Esophagus muscularis mucosa (tissue), 4 donors: ENCODE data around the gene AHNAK2. TPM values are rescaled to one million over a fixed set of nuclear protein-coding genes. Genes with fewer than 3 reads are reported as not detected.
"Not testable (repeated sequence)": the region's sequence is repeated elsewhere in the genome, so short reads cannot be mapped to it uniquely, and the experiment has no call there.

ENCODE experiments used
- DNase-seq: peaks from one replicate; pipeline ENCODE4 v3.0.0-alpha.2; 2017; ENCODE audit errors: extremely low spot score
- H3K27ac ChIP-seq, 4 donors: fragments of 200-600 bp; sonication (generic); replicated peaks in 1 of 4; 1 replicate in 3 of 4; 2 replicates in 1 of 4; pipeline ENCODE4 v1.5.1; 2016 to 2019; ENCODE audit warnings: mild to moderate bottlenecking in 1 of 4
- H3K27me3 ChIP-seq, 4 donors: fragments of 200-600 bp; sonication (generic); one replicate each; pipeline versions ENCODE4 v1.5.1 to v1.6.0; 2016 to 2019
- H3K36me3 ChIP-seq, 4 donors: fragments of 200-600 bp; sonication (generic); one replicate each; pipeline ENCODE4 v1.5.1; 2016 to 2019
- H3K4me1 ChIP-seq, 4 donors: fragments of 200-600 bp; sonication (generic); one replicate each; pipeline ENCODE4 v1.5.1; 2016 to 2019
- H3K4me3 ChIP-seq, 4 donors: fragments of 200-600 bp; sonication (generic); 1 replicate in 2 of 4; 2 replicates in 2 of 4; pipeline ENCODE4 v1.5.1; 2016 to 2019; ENCODE audit warnings: mild to moderate bottlenecking in 4 of 4, moderate library complexity in 1 of 4
- H3K9me3 ChIP-seq, 4 donors: fragments of 200-600 bp; sonication (generic); 1 replicate in 3 of 4; 2 replicates in 1 of 4; pipeline ENCODE4 v1.5.1; 2016 to 2019
- EP300 ChIP-seq: sonication (generic); formaldehyde crosslinking; IDR thresholded peaks from one replicate; pipeline ENCODE4 v1.6.1; 2017; ENCODE audit warnings: antibody characterized with exemption
- POLR2A ChIP-seq: fragments of 450-650 bp; IDR thresholded peaks from one replicate; pipeline ENCODE4 v1.6.1; 2017; ENCODE audit warnings: antibody characterized with exemption, moderate library complexity, mild to moderate bottlenecking, low read depth
- POLR2AphosphoS5 ChIP-seq, 2 donors: sonication (generic); formaldehyde crosslinking; IDR thresholded peaks; one replicate each; pipeline ENCODE4 v1.6.1; 2017; ENCODE audit warnings: antibody characterized with exemption in 2 of 2
- WGBS: methylation state at CpG from one replicate; pipeline ENCODE4 v1.1.5; 2018; 5-methylcytosine and 5-hydroxymethylcytosine counted together
- intact Hi-C: fragments of 100-400 bp; cut with DNase I; formaldehyde crosslinking; loops from one replicate; pipeline ENCODE4 v1.15.1; 2023
- total RNA-seq, 4 donors: library from RNA; depleted of rRNA; stranded (reverse); fragments of >200 nt; gene quantifications; one replicate each; pipeline versions ENCODE4 v1.1.0 to v1.2.1, GENCODE V29; 2016
- TF ChIP-seq, protein P1 (sequence below), 3 experiments: fragments of 200-600 bp in 2 of 3; fragments of 450-650 bp in 1 of 3; sonication (generic) in 2 of 3; IDR thresholded peaks; one replicate each; pipeline ENCODE4 v1.5.1; 2017 to 2019; ENCODE audit warnings: antibody characterized with exemption in 3 of 3, mild to moderate bottlenecking in 2 of 3, moderate library complexity in 1 of 3

The AHNAK2 gene
- total RNA-seq, 4 donors from 2014 or later: 95.3 to 277 (median 195) TPM

DNA sequence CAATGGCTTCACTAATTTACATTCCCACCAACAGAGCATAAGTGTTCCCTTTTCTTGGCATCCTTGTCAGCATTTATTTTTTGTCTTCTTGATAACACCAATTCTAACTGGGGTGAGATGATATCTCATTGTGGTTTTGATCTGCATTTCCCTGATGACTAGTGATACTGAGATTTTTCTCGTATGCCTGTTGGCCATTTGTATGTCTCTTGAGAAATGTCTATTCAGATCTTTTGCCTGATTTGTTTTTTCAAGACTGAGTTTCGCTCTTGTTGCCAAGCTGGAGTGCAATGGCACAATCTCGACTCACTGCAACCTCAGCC is 58.2 kb downstream of the AHNAK2 start:
- Histone ChIP-seq H3K27me3 (no peaks in the 10 kb centered on the region), H3K27ac (no peak overlapping the region), H3K4me3 (no peak overlapping the region), H3K9me3 (peaks cover 0 to 7% (median 6%) of the 10 kb centered on the region in 4 donors), H3K36me3 (no peaks in the 10 kb centered on the region), H3K4me1 (peaks cover 0 to 2% (median 0%) of the 10 kb centered on the region in 4 donors)
- WGBS: 65% methylated on average over 3 of the region's 3 CpGs
- TF ChIP-seq, protein P1, sequence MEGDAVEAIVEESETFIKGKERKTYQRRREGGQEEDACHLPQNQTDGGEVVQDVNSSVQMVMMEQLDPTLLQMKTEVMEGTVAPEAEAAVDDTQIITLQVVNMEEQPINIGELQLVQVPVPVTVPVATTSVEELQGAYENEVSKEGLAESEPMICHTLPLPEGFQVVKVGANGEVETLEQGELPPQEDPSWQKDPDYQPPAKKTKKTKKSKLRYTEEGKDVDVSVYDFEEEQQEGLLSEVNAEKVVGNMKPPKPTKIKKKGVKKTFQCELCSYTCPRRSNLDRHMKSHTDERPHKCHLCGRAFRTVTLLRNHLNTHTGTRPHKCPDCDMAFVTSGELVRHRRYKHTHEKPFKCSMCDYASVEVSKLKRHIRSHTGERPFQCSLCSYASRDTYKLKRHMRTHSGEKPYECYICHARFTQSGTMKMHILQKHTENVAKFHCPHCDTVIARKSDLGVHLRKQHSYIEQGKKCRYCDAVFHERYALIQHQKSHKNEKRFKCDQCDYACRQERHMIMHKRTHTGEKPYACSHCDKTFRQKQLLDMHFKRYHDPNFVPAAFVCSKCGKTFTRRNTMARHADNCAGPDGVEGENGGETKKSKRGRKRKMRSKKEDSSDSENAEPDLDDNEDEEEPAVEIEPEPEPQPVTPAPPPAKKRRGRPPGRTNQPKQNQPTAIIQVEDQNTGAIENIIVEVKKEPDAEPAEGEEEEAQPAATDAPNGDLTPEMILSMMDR (IDR thresholded peaks at IDR 0.05): no peak
- TF ChIP-seq EP300 (no peak), POLR2A (no peak), POLR2AphosphoS5 (IDR thresholded peaks at IDR 0.05) (no peak)
- intact Hi-C loops: no loop called here
- DNase-seq: no peak

DNA sequence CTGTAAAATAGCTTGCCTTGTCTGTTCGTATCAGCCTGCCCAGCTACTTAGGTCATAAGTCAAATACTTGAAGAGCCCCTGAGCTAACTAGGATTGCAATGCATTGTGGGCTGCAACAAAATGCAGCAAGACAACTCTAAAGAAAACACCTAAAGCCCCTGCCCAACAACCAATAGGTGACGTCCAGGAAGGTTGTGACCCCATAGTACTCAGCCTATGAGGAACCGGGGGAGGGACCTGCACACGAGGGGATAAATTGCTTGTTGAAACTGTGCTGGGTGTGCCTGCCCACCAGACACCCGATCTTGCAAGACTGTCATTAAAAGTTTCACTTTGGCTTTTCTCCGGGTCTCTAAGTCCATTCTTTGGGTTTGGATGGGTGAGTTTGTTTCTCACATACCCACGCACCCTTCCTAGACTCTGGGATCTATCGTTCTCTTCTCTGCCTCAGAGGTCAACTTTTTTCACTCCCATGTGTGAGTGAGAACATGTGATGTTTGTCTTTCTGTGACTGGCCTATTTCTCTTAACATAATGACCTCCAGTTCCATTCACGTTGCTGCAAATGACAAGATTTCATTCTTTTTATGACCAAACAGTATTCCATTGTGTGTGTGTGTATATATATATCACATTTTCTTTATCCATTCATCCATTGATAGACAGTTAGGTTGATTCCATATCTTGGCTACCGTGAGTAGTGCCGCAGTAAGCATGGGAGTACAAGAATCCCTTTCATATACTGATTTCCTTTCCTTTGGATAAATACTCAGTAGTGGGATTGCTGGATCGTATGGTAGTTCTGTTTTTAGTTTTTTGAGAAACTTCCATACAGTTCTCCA is 58.8 kb downstream of the AHNAK2 start:
- DNase-seq, H3K4me3 ChIP-seq, H3K27me3 ChIP-seq, H3K36me3 ChIP-seq, H3K4me1 ChIP-seq, intact Hi-C loops, H3K9me3 ChIP-seq, H3K27ac ChIP-seq: not testable (repeated sequence)
- 79% methylated on average over 12 of the region's 12 CpGs for WGBS

DNA sequence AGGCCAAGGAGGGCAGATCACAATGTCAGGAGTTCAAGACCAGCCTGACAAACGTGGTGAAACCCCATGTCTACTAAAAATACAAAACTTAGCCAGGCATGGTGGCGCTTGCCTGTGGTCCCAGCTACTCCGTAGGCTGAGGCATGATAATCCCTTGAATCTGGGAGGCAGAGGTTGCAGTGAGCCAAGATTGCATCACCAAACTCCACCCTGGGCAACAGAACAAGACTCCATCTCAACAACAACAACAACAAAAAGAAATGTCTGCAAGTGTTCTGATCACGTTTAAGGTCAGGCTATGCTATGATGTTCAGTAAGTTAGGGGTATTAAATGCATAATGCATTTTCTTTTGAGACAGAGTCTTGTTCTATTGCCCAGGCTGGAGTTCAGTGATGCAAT is 60.2 kb downstream of the AHNAK2 start:
- WGBS: 69% methylated on average over 2 of the region's 4 CpGs
- no peak overlapping the region for H3K27ac ChIP-seq
- H3K36me3 ChIP-seq: no peaks in the 10 kb centered on the region
- H3K27me3 ChIP-seq: no peaks in the 10 kb centered on the region
- intact Hi-C loops: no loop called here
- H3K4me3 ChIP-seq: no peak overlapping the region
- TF ChIP-seq POLR2AphosphoS5 (IDR thresholded peaks at IDR 0.05) (no peak), EP300 (no peak), POLR2A (no peak)
- TF ChIP-seq, protein P1 (IDR thresholded peaks at IDR 0.05): no peak
- no peaks in the 10 kb centered on the region for H3K9me3 ChIP-seq
- no peaks in the 10 kb centered on the region for H3K4me1 ChIP-seq
- no peak for DNase-seq

DNA sequence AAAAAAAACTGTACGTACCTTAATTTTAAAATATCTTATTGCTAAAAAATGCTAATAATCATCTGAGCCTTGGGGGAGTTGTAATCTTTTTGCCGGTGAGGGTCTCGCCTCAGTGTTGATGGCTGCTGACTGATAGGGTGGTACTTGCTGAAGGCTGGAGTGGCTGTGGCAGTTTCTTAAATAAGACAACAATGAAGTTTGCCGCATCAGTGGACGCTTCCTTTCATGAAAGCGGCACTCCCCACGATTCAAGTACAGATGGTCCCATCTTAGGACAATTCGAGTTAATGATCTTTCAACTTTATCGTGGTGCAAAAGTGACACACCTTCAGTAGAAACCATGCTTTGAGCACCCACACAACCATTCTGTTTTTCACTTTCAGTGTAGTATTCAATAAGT is 61.1 kb downstream of the AHNAK2 start:
- DNase-seq: no peak
- no peak overlapping the region for H3K27ac ChIP-seq
- TF ChIP-seq EP300 (no peak), POLR2AphosphoS5 (IDR thresholded peaks at IDR 0.05) (no peak), POLR2A (no peak)
- TF ChIP-seq, protein P1 (IDR thresholded peaks at IDR 0.05): no peak
- WGBS: 86% methylated on average over 9 of the region's 9 CpGs
- intact Hi-C loops: no loop called here
- no peaks in the 10 kb centered on the region for H3K27me3 ChIP-seq
- H3K36me3 ChIP-seq: no peaks in the 10 kb centered on the region
- no peak overlapping the region for H3K4me3 ChIP-seq
- no peaks in the 10 kb centered on the region for H3K4me1 ChIP-seq
- H3K9me3 ChIP-seq: peaks cover 0 to 4% (median 4%) of the 10 kb centered on the region in 4 donors

DNA sequence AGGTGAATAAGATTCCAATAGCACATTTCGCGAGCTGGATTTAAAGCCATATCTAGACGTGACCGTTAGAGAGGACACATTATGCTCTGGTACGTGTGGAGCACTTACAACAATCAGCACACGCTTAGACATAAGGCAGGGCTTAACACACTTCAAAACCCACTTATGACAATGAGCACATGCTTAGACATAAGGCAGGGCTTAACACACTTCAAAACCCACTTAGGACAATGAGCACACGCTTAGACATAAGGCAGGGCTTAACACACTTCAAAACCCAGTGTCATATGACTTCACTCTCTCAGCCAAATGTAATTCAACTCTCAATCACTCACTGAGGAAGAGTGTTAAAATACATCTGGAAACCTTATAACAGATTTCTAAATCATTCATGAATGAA is 64.7 kb downstream of the AHNAK2 start:
- intact Hi-C loops: no loop called here
- WGBS: 90% methylated on average over 7 of the region's 7 CpGs

More for the DNA sequence above, 64.7 kb downstream of the AHNAK2 start:
- Histone ChIP-seq H3K9me3 (peaks cover 0 to 13% (median 11%) of the 10 kb centered on the region in 4 donors), H3K4me1 (no peaks in the 10 kb centered on the region), H3K27ac (no peak overlapping the region), H3K27me3 (no peaks in the 10 kb centered on the region), H3K4me3 (no peak overlapping the region), H3K36me3 (no peaks in the 10 kb centered on the region)
- TF ChIP-seq, protein P1 (IDR thresholded peaks at IDR 0.05): no peak
- TF ChIP-seq POLR2A: no peak
- TF ChIP-seq POLR2AphosphoS5 (IDR thresholded peaks at IDR 0.05): no peak
- no peak for TF ChIP-seq EP300
- DNase-seq: no peak
